A549 treated with Mapracorat at 1 μM for 4 hours (cell line): ENCODE measurements around the gene THBS1. TPM values are rescaled to one million over a fixed set of nuclear protein-coding genes. Genes with fewer than 3 reads are reported as not detected.

Experiments used
- total RNA-seq: library from RNA; stranded (reverse); fragments of 200-300 nt; extraction: Qiagen RNA extraction; gene quantifications from 5 replicates; pipeline ENCODE4 v1.2.3, GENCODE V29; 2022

Gene THBS1
- total RNA-seq, result 36.1 to 61.3 TPM (median 47.5 TPM) in 5 replicates

GRCh38 chr15:39580485-39581241 is at the start of gene THBS1:
Gene THBS1, plus strand, starts transcription at chr15:39581079. Its CDS starts 779 bp downstream, at chr15:39581858.

Other genes starting within 250 kb of the THBS1 start
- 0.70 to 1.1 TPM (median 0.89 TPM) in 5 replicates for gene FSIP1, start 201.8 kb downstream of the THBS1 start, total RNA-seq